GM12801 (cell line): ENCODE data around the gene RIOK1.

ENCODE experiments used
- TF ChIP-seq, protein P1 (sequence below): IDR thresholded peaks from one replicate; pipeline ENCODE4 v1.5.1; 2011; ENCODE audit warnings: control low read depth; ENCODE audit not compliant: insufficient read length; ENCODE audit errors: extremely low read depth

Gene RIOK1

DNA sequence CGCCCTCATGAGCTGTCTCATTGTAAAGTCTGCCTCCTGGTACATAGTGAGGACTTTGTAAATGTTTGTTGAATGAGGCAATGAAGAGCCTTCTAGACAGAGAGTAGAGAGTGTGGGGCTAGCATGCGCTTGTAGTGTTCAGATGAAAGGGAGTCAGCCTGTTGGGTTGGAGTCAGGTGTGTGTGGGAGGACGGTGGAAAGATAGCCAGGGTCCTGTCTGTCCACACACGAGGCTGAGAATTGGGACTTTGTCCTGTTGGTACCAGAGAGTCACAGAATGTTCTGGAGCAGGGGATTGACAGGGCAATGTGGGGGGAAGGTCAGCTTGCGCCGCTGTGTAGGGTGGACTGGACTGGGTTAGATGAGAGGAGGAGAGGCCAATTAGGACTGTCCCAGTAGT is 58.6 kb downstream of the RIOK1 start:
- TF ChIP-seq, protein P1, sequence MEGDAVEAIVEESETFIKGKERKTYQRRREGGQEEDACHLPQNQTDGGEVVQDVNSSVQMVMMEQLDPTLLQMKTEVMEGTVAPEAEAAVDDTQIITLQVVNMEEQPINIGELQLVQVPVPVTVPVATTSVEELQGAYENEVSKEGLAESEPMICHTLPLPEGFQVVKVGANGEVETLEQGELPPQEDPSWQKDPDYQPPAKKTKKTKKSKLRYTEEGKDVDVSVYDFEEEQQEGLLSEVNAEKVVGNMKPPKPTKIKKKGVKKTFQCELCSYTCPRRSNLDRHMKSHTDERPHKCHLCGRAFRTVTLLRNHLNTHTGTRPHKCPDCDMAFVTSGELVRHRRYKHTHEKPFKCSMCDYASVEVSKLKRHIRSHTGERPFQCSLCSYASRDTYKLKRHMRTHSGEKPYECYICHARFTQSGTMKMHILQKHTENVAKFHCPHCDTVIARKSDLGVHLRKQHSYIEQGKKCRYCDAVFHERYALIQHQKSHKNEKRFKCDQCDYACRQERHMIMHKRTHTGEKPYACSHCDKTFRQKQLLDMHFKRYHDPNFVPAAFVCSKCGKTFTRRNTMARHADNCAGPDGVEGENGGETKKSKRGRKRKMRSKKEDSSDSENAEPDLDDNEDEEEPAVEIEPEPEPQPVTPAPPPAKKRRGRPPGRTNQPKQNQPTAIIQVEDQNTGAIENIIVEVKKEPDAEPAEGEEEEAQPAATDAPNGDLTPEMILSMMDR, result no peak

DNA sequence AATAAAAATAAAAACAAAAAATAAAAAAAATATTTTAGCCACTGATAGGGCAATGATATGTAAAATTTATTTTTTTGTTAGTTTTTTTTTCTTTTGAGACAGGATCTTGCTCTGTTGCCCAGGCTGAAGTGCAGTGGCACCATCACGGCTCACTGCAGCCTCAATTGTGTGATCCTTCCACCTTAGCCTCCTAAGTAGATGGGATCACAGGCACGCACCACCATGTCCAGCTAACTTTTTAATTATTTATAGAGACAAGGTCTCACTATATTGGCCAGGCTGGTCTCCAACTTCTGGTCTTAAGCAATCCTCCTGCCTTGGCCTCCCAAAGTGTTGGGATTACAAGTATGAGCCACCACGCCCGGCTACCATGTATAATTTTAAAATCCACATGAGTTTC is 59.4 kb downstream of the RIOK1 start:
- TF ChIP-seq, protein P1, result no peak

DNA sequence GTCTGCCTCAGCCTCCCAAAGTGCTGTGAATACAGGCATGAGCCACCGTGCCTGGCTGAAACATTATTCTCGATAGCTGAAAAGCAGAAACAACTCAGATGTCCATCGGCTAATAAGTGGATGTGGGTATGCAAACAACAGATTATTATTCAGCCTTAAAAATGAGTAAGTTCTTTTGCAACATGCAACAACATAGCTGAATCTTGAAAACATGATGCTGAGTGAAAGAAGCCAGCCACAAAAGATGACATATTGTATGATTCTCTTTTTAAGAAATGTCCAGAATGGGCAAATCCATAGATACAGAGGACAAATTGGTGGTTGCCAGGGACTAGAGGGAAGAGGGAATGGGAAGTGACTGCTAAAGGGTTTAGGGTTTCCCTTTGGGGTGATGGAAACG is 61.7 kb downstream of the RIOK1 start:
- TF ChIP-seq, protein P1, result no peak

DNA sequence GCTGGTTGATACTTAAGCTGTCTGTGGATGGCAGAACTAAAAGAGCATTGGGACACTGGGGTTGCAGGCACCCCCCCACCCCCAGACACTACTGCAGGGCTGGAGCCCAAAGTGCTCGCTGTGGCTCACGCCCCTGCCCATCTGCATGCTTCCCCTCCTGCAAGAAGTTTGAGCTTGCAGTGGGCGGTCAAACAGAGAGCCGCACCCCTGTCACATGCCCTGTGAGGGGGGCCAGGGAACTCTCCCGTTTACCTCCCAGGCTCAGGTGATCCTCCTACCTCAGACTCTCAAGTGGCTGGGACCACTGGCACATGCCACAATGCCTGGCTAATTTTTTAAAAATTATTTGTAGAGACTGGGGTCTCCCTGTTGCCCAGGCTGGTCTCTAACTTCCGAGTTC is 63.3 kb downstream of the RIOK1 start:
- TF ChIP-seq, protein P1, result no peak

DNA sequence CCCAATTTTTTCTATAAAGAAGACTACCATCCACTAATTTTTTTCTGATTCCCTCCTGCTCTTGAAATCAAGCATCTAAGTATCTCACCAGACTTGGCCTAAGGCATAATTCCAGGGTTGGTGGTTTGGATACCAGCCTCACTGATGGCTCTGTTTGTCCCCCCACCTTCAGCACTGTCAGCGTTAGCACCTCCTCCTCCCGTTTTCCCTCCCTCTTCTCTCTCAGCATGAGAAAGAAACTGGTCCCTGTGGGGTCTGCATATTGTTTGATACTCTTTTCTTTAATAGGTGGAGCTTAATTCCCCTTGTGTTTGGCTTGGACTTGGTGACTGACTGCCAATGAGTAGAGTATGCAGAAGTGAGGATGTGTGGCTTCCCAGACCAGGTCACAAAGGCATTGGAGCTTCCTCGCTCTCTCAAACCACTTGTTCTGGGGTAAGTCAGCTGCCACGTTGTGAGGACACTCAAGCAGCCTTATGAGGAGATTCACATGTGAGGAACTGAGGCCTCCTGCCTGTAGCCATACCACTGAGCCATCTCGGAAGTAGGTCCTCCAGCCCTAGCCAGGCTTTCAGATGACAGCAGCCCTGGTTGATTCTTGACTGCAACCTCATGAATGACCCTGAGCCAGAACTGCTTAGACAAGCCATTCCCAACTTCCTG is 65.2 kb downstream of the RIOK1 start:
- TF ChIP-seq, protein P1, result no peak

DNA sequence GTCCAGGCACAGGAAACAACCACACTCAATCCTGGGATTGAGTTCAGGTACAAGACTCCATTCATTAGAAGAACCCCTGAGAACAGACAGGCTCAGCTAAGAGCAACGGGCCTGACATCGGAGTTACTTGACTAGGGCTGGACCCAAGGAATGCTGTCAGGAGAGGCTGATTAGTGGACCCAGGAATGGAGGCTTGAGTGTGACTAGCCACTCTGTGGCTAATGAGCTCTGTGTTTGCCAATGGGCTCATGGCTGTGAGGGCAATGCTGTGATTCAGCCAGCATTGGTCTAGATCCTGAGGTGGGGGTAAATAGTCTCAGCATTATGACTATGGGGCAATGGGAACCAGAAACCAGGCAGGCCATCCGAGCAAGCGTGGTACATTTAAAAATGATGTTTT is 71.8 kb downstream of the RIOK1 start:
- TF ChIP-seq, protein P1, result no peak

DNA sequence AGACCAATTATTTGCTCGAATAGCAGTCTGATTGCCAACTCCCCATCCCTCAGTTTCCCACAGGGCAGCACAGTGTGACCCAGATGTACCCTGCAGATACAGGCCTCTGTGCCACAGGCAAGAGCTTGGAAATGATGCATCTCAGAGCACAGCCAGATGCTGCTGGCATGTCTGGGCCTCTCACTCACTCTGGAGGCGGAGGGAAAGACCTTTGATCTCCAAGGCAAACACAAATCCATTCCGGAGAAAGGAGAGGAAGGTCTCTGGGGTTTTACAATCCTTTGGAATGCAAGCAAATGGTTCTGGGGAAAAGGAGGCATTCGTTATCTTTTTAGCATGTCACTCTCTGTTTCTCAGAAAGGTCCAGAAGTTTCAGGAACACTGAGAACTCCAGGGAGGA is 74.2 kb downstream of the RIOK1 start:
- TF ChIP-seq, protein P1, result no peak
